Liver (tissue), 9 donors: Measurements from ENCODE around the gene BASP1. TPM values are rescaled to one million over a fixed set of nuclear protein-coding genes. Genes with fewer than 3 reads are reported as not detected.

Experiments used
- DNase-seq: peaks from one replicate; pipeline ENCODE4 v3.0.0-alpha.2; 2017; ENCODE audit warnings: low spot score
- H3K27ac ChIP-seq, 2 donors: one replicate each; pipeline ENCODE4 v1.7.0; 2013; ENCODE audit warnings: inconsistent platforms in 2 of 2, low read length in 2 of 2, control low read depth in 1 of 2, low read depth in 1 of 2, mild to moderate bottlenecking in 1 of 2
- H3K27me3 ChIP-seq, 4 donors: one replicate each; pipeline versions ENCODE4 v1.6.1 to v1.7.0; 2013; ENCODE audit warnings: low read length in 3 of 4, inconsistent platforms in 1 of 4, mild to moderate bottlenecking in 1 of 4, moderate library complexity in 1 of 4; ENCODE audit not compliant: control insufficient read depth in 4 of 4, insufficient read depth in 4 of 4
- H3K36me3 ChIP-seq, 4 donors: one replicate each; pipeline versions ENCODE4 v1.6.1 to v1.7.0; 2013; ENCODE audit warnings: low read length in 3 of 4, mild to moderate bottlenecking in 3 of 4, low read depth in 1 of 4, moderate library complexity in 1 of 4; ENCODE audit not compliant: control insufficient read depth in 4 of 4, insufficient read depth in 3 of 4
- H3K4me1 ChIP-seq, 4 donors: one replicate each; pipeline versions ENCODE4 v1.6.1 to v1.7.0; 2013; ENCODE audit warnings: low read length in 3 of 4, mild to moderate bottlenecking in 3 of 4, moderate library complexity in 1 of 4; ENCODE audit not compliant: control insufficient read depth in 4 of 4, insufficient read depth in 4 of 4
- H3K4me3 ChIP-seq, 3 donors: one replicate each; pipeline versions ENCODE4 v1.6.1 to v1.7.0; 2013; ENCODE audit warnings: low read length in 3 of 3, control low read depth in 1 of 3, low read depth in 1 of 3, mild to moderate bottlenecking in 1 of 3
- H3K9ac ChIP-seq, 2 donors: one replicate each; pipeline ENCODE4 v1.7.0; 2013; ENCODE audit warnings: low read length in 2 of 2, mild to moderate bottlenecking in 2 of 2, moderate library complexity in 2 of 2, control low read depth in 1 of 2, low read depth in 1 of 2
- H3K9me3 ChIP-seq, 4 donors: one replicate each; pipeline versions ENCODE4 v1.6.1 to v1.7.0; 2013; ENCODE audit warnings: low read length in 3 of 4; ENCODE audit not compliant: control insufficient read depth in 4 of 4
- ATF3 ChIP-seq: IDR thresholded peaks from 2 replicates; pipeline ENCODE4 v1.6.1; 2016; ENCODE audit warnings: antibody characterized with exemption
- CTCF ChIP-seq: fragments of 150-350 bp; IDR thresholded peaks from 2 replicates; pipeline ENCODE4 v1.5.1; 2017; ENCODE audit warnings: improper control_type of control experiment, low read depth, low read length; ENCODE audit not compliant: missing input control
- EGR1 ChIP-seq, 2 donors: IDR thresholded peaks; 2 replicates each; pipeline ENCODE4 v1.6.1; 2016 to 2018; ENCODE audit warnings: antibody characterized with exemption in 2 of 2, low read depth in 2 of 2
- FOXA1 ChIP-seq: IDR thresholded peaks from 2 replicates; pipeline ENCODE4 v1.6.1; 2016; ENCODE audit warnings: antibody characterized with exemption
- FOXA2 ChIP-seq: IDR thresholded peaks from 2 replicates; pipeline ENCODE4 v1.6.1; 2016; ENCODE audit warnings: antibody characterized with exemption
- GABPA ChIP-seq, 2 donors: IDR thresholded peaks in 1 of 2; conservative IDR thresholded peaks in 1 of 2; 2 replicates each; pipeline ENCODE4 v1.6.1; 2016; ENCODE audit warnings: antibody characterized with exemption in 2 of 2, mild to moderate bottlenecking in 1 of 2, moderate library complexity in 1 of 2
- HNF4A ChIP-seq, 2 donors: conservative IDR thresholded peaks; 2 replicates each; pipeline ENCODE4 v1.6.1; 2016; ENCODE audit warnings: antibody characterized with exemption in 2 of 2, mild to moderate bottlenecking in 2 of 2
- HNF4G ChIP-seq: IDR thresholded peaks from 2 replicates; pipeline ENCODE4 v1.6.1; 2016; ENCODE audit warnings: antibody characterized with exemption
- JUND ChIP-seq, 2 donors: IDR thresholded peaks; 2 replicates each; pipeline ENCODE4 v1.6.1; 2016; ENCODE audit warnings: antibody characterized with exemption in 2 of 2
- MAX ChIP-seq: IDR thresholded peaks from 2 replicates; pipeline ENCODE4 v1.6.1; 2016; ENCODE audit warnings: antibody characterized with exemption
- NR2F2 ChIP-seq: IDR thresholded peaks from 2 replicates; pipeline ENCODE4 v1.6.1; 2016; ENCODE audit warnings: antibody characterized with exemption
- RAD21 ChIP-seq, 2 donors: IDR thresholded peaks; 2 replicates each; pipeline ENCODE4 v1.6.1; 2016; ENCODE audit warnings: antibody characterized with exemption in 2 of 2, mild to moderate bottlenecking in 2 of 2
- REST ChIP-seq: IDR thresholded peaks from 2 replicates; pipeline ENCODE4 v1.6.1; 2016; ENCODE audit warnings: antibody characterized with exemption, mild to moderate bottlenecking
- RXRA ChIP-seq, 2 donors: IDR thresholded peaks; 2 replicates each; pipeline ENCODE4 v1.6.1; 2017 to 2018; ENCODE audit warnings: antibody characterized with exemption in 2 of 2, mild to moderate bottlenecking in 1 of 2
- TAF1 ChIP-seq: conservative IDR thresholded peaks from 2 replicates; pipeline ENCODE4 v1.6.1; 2016; ENCODE audit warnings: antibody characterized with exemption, mild to moderate bottlenecking
- YY1 ChIP-seq: IDR thresholded peaks from 2 replicates; pipeline ENCODE4 v1.6.1; 2016; ENCODE audit warnings: antibody characterized with exemption, mild to moderate bottlenecking
- ZBTB33 ChIP-seq: IDR thresholded peaks from 2 replicates; pipeline ENCODE4 v1.6.1; 2016; ENCODE audit warnings: antibody characterized with exemption
- WGBS: extraction: QIAGEN DNeasy Blood & Tissue Kit; methylation state at CpG from one replicate; pipeline ENCODE4 v1.1.7; 2013; 5-methylcytosine and 5-hydroxymethylcytosine counted together
- polyA plus RNA-seq, 2 donors: library from polyadenylated mRNA; stranded (reverse) in 1 of 2; unstranded in 1 of 2; fragments of 200-250 nt in 1 of 2; fragments of >200 nt in 1 of 2; fragmentation: Nextera tagmentation in 1 of 2; extraction: Ambion mirVana in 1 of 2; gene quantifications; one replicate each; pipeline versions ENCODE4 v1.2.1 to v1.2.3, GENCODE V29; 2013 to 2015
- total RNA-seq, 2 donors: library from RNA; depleted of rRNA; stranded (reverse); fragments of >200 nt; gene quantifications; one replicate each; pipeline ENCODE4 v1.2.3, GENCODE V29; 2014
- donor health status: healthy.
- donor health status: healthy.
- donor health status: healthy.
- donor health status: healthy.
- donor health status: healthy.

BASP1 gene
- total and polyA plus RNA-seq, 4 donors = 1.2 to 17.0 (median 5.4) TPM

GRCh38 chr5:17224858-17225511, 7.6 kb downstream of the BASP1 start:
- TF ChIP-seq ZBTB33 = no peak
- TF ChIP-seq HNF4G = no peak
- TF ChIP-seq HNF4A (conservative IDR thresholded peaks at IDR 0.05) = no peak
- no peak for TF ChIP-seq MAX
- no peak for TF ChIP-seq CTCF
- no peak for TF ChIP-seq REST
- TF ChIP-seq FOXA1 = no peak
- TF ChIP-seq YY1 = no peak
- no peak for TF ChIP-seq GABPA (IDR thresholded peaks at IDR 0.05 in 1 of 2, conservative IDR thresholded peaks at IDR 0.05 in 1 of 2)
- no peak for TF ChIP-seq EGR1 (IDR thresholded peaks at IDR 0.05; ENCODE audit: low read depth in 2 of 2)
- no peak for TF ChIP-seq TAF1
- TF ChIP-seq RAD21 (IDR thresholded peaks at IDR 0.05) = no peak
- no peak for TF ChIP-seq FOXA2
- TF ChIP-seq RXRA (IDR thresholded peaks at IDR 0.05) = no peak
- Histone ChIP-seq H3K27me3 (peaks cover 0 to 5% (median 2%) of the 10 kb centered on the region in 4 donors), H3K36me3 (no peaks in the 10 kb centered on the region), H3K27ac (no peak overlapping the region), H3K9ac (no peak overlapping the region), H3K4me1 (no peaks in the 10 kb centered on the region), H3K9me3 (no peaks in the 10 kb centered on the region), H3K4me3 (no peak overlapping the region)
- no peak for DNase-seq
- 78% methylated on average over 11 of the region's 11 CpGs for WGBS

GRCh38 chr5:17225520-17225919, 8.1 kb downstream of the BASP1 start:
- Histone ChIP-seq H3K4me3 (no peak overlapping the region), H3K27me3 (peaks cover 0 to 5% (median 2%) of the 10 kb centered on the region in 4 donors), H3K4me1 (no peaks in the 10 kb centered on the region), H3K36me3 (no peaks in the 10 kb centered on the region), H3K27ac (no peak overlapping the region), H3K9ac (no peak overlapping the region), H3K9me3 (no peaks in the 10 kb centered on the region)
- WGBS = 89% methylated on average over 9 of the region's 9 CpGs
- no peak for DNase-seq
- TF ChIP-seq RAD21 (IDR thresholded peaks at IDR 0.05) (no peak), JUND (IDR thresholded peaks at IDR 0.05) (no peak), EGR1 (IDR thresholded peaks at IDR 0.05; ENCODE audit: low read depth in 2 of 2) (no peak), ATF3 (no peak), RXRA (IDR thresholded peaks at IDR 0.05) (no peak), FOXA2 (no peak), NR2F2 (no peak), REST (no peak), MAX (no peak), GABPA (IDR thresholded peaks at IDR 0.05 in 1 of 2, conservative IDR thresholded peaks at IDR 0.05 in 1 of 2) (no peak), FOXA1 (no peak), ZBTB33 (no peak), HNF4G (no peak), HNF4A (conservative IDR thresholded peaks at IDR 0.05) (no peak)
